ENCODE results near the gene ARHGAP8.
A peak's percentile ranks its signal among the peaks of the same experiment; 100 is the strongest.

ARHGAP8 gene

GRCh38 chr22:44881624-44882023 is 129.2 kb downstream of the ARHGAP8 start:
- TF ChIP-seq CTCF (IDR thresholded peaks at IDR 0.05) = no peak
- Histone ChIP-seq H3K27ac (no peak overlapping the region), H3K4me3 (no peak overlapping the region)
- DNase-seq (ENCODE audit: low spot score) = peak; percentile 70

DNA sequence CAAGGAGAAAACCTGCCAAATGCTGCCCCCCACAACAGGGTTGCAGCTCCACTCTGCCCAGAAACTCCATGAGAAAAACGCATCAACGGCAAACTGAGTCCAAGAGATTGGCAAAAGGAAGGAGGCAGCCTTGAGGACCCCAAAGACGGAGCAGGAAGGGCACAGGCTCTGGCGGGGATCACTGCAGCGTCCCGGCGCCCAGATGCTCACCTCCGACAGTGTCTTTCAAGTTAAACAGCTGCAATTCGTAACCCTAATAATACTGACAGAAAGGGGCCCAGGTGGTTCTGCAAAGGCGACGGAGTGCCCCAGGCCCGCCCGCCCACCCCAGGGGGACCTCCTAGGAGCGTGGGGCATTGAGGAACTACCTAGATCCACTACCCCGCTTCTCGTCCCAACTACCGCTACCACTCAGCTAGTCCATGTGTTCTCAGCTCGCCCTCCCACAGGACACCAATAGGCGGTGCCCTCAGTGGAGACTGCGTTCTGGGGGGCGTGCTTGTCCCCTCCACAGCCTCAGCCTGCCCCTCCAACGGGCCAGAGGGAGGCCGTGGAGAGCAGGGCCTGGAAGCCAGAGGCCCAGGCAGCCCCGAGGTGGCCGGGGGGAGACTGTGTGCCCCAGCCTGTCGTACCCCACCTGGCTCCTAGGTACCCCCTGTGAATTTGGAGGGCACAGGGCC is 130.0 kb downstream of the ARHGAP8 start:
- TF ChIP-seq CTCF (IDR thresholded peaks at IDR 0.05) = no peak
- DNase-seq (ENCODE audit: low spot score) = no peak
- H3K4me3 ChIP-seq = no peak overlapping the region

DNA sequence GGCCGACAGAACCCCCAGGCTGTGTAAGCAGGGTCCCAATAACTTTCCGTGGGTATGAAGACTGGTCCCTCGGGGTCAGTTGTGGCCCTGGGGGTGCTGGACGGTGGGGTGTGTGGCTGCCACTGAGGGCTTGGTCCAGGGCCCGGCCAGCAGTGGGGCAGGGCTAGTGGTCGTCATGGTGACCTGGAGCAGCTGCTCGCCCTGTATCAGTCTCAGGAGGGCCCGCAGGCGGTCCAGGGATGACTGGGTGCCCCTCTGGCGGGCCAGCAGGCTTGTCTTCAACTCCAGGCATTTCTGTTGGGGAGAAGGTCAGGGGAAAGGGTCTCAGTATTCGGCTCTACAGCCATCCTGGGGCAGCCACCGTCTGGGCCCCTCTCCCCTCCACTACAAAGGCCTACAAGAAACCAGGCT is 130.6 kb downstream of the ARHGAP8 start:
- TF ChIP-seq CTCF (IDR thresholded peaks at IDR 0.05) = no peak
- Histone ChIP-seq H3K27ac (no peak overlapping the region), H3K4me3 (no peak overlapping the region)
- no peak for DNase-seq (ENCODE audit: low spot score)

More for the DNA sequence above, 130.0 kb downstream of the ARHGAP8 start:
- H3K27ac ChIP-seq = no peak overlapping the region

DNA sequence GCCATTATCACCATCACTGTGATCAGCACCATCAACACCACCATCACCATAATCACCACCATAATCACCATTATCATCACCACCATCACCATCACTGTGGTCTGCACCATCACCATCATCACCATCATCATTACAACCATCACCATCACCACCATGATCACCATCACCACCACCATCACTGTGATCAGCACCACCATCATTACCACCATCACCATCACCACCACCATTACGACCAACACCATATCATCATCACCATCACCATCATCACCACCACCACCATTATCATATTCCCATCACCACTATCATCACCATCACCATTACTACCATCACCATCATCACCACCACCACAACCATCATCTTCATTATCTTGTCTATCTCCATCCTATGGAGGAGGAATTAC is 132.2 kb downstream of the ARHGAP8 start:
- no peak overlapping the region for H3K4me3 ChIP-seq
- no peak for TF ChIP-seq CTCF (IDR thresholded peaks at IDR 0.05)
- DNase-seq (ENCODE audit: low spot score) = no peak
- no peak overlapping the region for H3K27ac ChIP-seq

GRCh38 chr22:44884968-44885805 is 132.8 kb downstream of the ARHGAP8 start:
- DNase-seq (ENCODE audit: low spot score) = peak; percentile 36
- Histone ChIP-seq H3K27ac (no peak overlapping the region), H3K4me3 (no peak overlapping the region)
- TF ChIP-seq CTCF (IDR thresholded peaks at IDR 0.05) = no peak

- no peak overlapping the region for H3K4me3 ChIP-seq
- no peak for TF ChIP-seq CTCF (IDR thresholded peaks at IDR 0.05)
- no peak overlapping the region for H3K27ac ChIP-seq
- peak; percentile 61 for DNase-seq (ENCODE audit: low spot score)
Observed at GRCh38 chr22:44885806-44886360, 133.5 kb downstream of the ARHGAP8 start.

Measured in coronary artery (tissue), 2 donors.